Activated CD8-positive, alpha-beta memory T cell treated with anti-CD3 and anti-CD28 coated beads for 24 hours (primary cell): Measurements from ENCODE around the gene WTIP.
"Not testable (repeated sequence)": the region's sequence is repeated elsewhere in the genome, so short reads cannot be mapped to it uniquely, and the experiment has no call there.

Experiments used
- DNase-seq: peaks from one replicate; pipeline ENCODE4 v3.0.0-alpha.2; 2020

The WTIP gene

GRCh38 chr19:34480971-34481841 lies at the start of gene WTIP:
TSS of gene WTIP (plus strand) at chr19:34481758. CDS start at chr19:34481975, 217 bp downstream.
- no peak for DNase-seq

DNA sequence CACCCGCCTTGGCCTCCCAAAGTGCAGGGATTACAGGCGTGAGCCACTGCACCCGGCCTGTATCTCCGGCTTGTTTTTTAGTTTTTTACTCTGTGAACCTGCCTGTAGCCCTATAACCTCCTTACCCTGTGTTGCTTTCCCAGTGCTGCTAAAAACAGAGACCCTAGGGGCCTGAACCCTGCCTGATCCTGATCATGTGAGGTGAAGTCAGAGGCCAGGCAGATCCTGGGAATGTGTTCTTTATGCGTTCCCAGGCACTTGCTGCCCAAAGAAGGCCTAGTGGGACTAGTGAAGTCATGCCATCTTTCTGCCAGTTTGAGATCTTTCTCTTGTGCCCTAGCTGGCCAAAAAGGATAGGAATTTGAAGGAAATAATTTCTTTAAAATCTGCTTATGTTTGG lies 48.8 kb upstream of the WTIP start:
- no peak for DNase-seq

GRCh38 chr19:34436716-34437115 lies 44.8 kb upstream of the WTIP start:
- DNase-seq, result no peak

DNA sequence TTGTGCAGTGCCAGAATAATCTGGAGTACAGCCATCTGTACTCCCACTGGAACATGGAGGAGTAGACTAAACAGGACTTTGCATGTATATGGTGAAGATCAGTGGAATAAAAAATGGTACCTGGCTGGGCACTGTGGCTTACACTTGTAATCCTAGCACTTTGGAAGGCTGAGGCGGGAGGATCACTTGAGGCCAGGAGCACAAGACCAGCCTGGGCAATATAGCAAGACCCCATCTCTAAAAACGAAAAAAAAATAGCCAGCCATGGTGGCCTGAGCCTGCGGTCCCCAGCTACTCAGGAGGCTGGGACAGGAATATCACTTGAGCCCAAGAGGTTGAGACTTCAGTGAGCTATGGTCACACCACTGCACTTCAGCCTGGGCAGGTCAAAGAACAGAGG lies 33.4 kb upstream of the WTIP start:
- DNase-seq, result no peak

DNA sequence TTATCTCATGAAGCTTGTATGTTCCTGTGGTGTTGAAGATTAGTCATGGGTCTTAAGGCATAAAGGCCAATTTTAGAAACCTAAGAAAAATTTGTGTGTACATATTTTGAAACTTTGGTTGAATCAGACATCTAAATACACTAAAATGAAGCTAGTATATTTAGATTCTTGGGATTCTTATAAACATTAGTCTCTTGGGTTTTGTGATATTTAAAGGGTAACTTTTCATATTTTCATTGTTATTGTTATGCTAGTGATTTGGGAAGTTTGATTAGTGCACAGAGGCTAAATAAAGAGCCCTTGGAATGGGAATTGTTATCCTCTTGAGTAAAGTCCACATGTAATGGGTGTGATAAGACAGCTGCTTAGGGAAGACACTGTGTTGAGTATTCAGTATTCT lies 28.8 kb upstream of the WTIP start:
- DNase-seq, result no peak

DNA sequence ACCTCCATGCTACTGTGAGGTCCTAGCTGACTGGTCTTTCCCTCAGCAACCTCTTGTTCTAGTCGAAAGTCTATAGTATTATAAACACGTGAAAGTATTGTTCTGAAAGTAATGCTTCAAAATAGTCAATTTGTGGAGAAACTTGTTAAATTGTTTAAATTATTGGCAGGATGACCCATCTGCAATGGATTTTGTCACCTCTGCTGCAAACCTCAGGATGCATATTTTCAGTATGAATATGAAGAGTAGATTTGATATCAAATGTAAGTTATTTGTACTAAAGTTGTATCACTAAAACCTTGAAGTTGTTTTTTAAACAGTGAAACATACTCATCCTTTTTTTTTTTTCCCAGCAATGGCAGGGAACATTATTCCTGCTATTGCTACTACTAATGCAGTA lies 27.5 kb upstream of the WTIP start:
- DNase-seq, result no peak

- DNase-seq, result no peak
Observed at GRCh38 chr19:34454685-34455084, 26.9 kb upstream of the WTIP start.

- DNase-seq, result not testable (repeated sequence)
Observed at GRCh38 chr19:34455783-34456480, 25.6 kb upstream of the WTIP start.

DNA sequence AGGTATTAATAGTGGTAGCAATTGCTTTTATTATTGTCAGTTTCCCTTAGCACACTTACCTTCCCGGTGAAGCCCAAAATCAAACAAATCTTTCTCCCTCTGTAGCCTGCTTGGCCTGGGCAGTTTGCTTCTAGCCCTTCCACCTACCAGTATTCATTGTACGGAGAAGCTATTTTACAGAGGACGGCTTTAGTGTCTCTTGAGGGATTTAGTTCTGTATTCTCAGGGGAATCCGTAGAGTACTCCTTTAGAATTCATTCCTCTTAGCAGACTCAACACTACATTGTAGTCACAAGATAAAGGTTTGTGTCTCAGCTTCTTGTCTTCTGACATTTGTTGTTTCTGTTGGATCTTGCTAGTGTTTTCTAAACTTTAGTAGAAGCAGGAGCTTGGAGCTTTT lies 24.1 kb upstream of the WTIP start:
- DNase-seq, result no peak

GRCh38 chr19:34458677-34459076 lies 22.9 kb upstream of the WTIP start:
- no peak for DNase-seq

DNA sequence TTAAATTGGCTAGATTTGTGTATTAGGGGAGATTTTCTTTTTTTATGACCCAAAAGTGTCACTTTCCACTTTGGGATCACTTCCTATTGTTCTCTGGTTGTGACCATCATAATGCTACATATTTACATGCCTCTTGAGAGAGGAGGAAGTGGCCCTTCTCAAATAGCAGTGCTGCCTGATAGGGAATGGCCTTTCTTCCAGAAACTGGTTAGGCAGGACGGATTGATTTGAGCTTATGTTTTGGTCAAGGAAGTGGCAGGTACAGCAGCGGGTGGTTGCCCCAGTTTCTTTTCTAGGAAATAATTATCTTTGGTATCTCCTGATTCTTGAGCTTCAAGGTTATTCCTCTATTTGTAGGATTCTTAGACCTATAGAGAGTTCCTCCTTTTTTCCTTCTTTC lies 21.9 kb upstream of the WTIP start:
- DNase-seq, result no peak

GRCh38 chr19:34461375-34462100 lies 20.0 kb upstream of the WTIP start:
- no peak for DNase-seq

DNA sequence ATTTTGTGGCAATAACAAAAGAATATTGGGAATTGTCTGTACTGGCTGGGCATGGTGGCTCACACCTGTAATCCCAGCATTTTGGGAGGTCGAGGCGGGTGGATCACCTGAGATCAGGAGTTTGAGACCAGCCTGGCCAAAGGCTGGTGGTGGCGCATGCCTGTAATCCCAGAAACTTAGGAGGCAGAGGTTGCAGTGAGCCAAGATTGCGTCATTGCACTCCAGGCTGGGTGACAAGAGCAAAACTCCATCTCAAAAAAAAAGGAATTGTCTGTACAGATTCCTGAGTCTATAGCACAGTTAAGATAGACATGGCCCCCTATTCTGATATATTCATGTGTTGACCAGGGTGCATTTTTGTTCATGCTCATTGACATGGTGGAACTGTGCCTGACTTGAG lies 16.8 kb upstream of the WTIP start:
- DNase-seq, result not testable (repeated sequence)

DNA sequence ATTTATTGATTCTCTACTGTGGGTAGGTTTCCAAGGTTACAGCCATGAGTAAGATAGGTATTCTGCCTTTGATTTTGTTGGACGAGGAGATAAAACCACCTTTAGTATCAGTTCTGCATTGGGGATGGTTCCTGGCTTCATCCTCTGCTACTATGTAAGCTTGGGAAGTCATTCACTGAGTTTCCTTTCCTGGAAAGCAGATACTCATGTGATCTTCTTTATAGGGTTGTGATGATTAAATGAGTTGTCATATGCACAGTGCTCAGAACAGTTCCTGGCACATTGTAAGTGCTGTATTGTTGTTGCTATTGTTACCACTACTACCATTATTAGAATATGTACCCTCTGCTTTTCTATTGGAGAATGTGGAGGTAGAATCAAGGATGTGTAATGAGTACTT lies 13.1 kb upstream of the WTIP start:
- DNase-seq, result no peak

DNA sequence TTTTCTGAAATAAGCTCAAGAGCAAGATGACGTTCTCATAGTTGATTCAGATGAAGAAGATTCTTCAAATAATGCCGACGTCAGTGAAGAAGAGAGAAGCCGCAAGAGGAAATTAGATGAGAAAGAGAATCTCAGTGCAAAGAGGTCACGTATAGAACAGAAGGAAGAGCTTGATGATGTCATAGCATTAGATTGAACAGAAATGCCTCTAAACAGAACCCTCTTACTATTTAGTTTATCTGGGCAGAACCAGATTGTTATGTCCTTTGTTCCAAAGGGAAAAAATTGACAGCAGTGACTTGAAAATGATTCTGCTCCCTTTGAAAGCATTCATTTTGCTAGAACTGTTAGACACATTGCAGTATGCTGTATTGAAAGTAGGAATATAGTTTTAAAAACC lies 12.5 kb upstream of the WTIP start:
- DNase-seq, result not testable (repeated sequence)

DNA sequence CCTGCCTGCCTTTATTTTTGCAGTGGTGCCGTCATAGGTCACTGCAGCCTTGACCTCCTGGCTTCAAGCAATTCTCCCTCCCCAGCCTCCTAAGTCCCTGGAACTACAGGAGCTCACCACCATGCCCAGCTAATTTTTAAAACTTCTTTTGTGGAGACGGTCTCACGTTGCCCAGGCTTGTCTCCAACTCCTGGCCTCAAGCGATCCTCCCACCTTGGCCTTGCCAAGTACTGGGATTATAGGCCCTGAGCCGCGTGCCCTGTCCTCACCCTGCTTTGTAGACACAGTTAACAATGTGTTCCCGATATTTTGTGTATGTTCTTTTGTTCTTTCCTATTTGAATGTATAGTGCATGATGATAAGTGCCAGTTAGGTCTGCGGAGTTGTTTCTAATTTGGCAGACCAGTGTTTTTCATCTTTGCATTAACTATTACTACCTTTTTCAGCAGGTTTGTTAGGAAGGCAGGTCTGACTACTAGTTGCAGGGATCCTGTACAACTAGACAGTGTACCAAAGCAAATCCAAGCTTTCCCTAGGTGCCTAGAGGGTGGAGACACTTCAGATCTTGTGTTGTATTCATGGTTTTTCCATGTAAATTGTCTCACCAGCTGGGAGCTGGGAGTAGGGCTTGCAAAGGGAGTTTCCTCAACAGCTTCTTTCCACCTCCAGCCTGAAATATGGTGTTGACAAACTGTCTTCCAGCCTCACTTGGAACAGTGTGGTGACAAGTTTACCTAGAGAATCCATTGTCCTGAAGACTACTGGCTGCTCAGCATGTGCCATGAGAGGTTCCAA lies 9.5 kb upstream of the WTIP start:
- peak; percentile 21 for DNase-seq

- peak; percentile 44 for DNase-seq
Observed at GRCh38 chr19:34474233-34474989, 7.1 kb upstream of the WTIP start.

DNA sequence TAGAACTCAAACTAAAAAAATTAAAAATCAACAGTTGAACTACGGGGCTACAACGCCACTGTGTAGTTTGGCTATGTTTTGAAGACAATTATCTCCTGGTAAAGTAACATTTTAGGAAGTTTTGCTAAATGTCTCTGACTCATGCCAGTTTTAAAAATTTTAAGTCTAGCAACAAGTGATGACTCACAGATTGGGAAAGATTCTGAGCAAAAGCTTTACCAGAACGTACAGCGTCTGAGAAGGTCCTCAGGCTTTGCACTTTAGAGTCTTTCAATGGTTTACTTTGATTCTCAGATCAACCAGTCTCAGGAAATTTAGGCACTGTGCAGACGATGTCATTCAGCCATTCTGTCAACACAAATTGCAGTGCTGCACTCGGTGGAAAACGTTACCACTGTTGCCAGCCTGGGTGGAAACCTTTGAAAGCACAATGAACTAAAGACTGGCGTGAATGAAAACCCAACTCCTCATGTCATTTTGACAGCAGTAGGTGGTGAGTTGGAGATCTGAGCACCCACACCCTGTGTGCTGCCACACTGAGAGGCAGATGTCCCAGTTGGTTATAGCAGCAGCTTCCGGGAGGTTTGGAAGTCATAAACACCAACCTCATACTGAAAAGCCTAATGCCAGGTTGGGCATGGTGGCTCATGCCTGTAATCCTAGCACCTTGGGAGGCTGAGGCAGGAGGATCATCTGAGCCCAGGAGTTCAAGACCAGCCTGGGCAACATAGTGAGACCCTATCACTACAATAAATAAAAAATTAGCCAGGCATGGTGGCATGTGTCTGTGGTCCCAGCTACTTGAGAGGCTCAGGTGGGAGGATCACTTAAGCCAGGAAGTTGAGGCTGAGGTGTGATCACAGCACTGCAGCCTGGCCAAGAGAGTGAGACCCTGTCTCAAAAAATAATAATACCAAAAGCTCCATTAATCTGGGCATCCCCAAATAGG lies 6.3 kb upstream of the WTIP start:
- peak; percentile 57 for DNase-seq

DNA sequence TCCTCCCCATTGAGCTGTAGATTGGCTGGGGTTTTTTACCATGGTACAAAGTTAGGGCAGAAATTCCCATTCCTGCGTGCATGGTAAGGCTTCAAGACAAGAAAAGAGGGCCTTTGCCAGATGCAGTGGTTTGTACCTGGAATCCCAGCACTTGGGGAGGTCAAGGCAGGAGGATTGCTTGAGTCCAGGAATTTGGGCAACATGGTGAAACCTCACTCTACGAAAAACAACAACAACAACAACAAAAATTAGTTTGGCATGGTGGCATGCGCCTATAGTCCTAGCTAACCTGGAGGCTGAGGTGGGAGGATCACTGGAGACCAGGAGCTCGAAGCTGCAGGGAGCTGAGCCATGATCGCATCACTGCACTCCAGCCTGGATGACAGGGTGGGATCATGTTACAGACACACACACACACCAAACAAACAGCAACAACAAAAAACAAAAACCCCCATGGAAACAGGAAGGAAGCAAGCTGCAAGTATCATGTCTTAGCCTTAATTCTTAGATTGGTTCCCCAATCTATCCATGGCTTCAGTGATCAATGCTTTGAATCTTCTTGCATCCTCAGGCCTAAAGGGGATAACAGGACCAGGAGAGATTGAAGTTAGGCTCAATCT lies 5.5 kb upstream of the WTIP start:
- peak; percentile 43 for DNase-seq

- DNase-seq, result not testable (repeated sequence)
Observed at GRCh38 chr19:34478496-34478895, 3.1 kb upstream of the WTIP start.
